Activated CD4-positive, alpha-beta T cell treated with anti-CD3 and anti-CD28 coated beads, Interleukin-2, amount 10 ng/mL, durations not matched to agents 7 days and 5 days (primary cell): ENCODE data around the gene ARFRP1. TPM values are rescaled to one million over a fixed set of nuclear protein-coding genes. Genes with fewer than 3 reads are reported as not detected.

Experiments used
- CTCF ChIA-PET: fragments of 350-600 bp; sonication (Branson Sonifier 250); formaldehyde crosslinking; loops from one replicate; lab custom pipeline; 2021; ENCODE audit warnings: antibody characterized with exemption; lab: Charles Lee
- POLR2A ChIA-PET: fragments of 350-600 bp; sonication (Branson Sonifier 250); formaldehyde crosslinking; loops from one replicate; lab custom pipeline; 2021; ENCODE audit warnings: antibody characterized with exemption; lab: Charles Lee
- DNase-seq: peaks from one replicate; pipeline ENCODE4 v3.0.0-alpha.2; 2020
- H3K27ac Mint-ChIP-seq: one replicate; pipeline ENCODE4 v1.8.0; 2021; ENCODE audit warnings: mild to moderate bottlenecking, moderate library complexity, mixed read lengths
- H3K27me3 Mint-ChIP-seq: one replicate; pipeline ENCODE4 v1.8.0; 2021; ENCODE audit warnings: mixed read lengths
- H3K36me3 Mint-ChIP-seq: one replicate; pipeline ENCODE4 v1.8.0; 2021; ENCODE audit warnings: low read depth, mixed read lengths
- H3K4me1 Mint-ChIP-seq: one replicate; pipeline ENCODE4 v1.8.0; 2021; ENCODE audit warnings: mixed read lengths
- H3K4me3 Mint-ChIP-seq: one replicate; pipeline ENCODE4 v1.8.0; 2021; ENCODE audit warnings: mild to moderate bottlenecking, moderate library complexity, mixed read lengths
- H3K9me3 Mint-ChIP-seq: one replicate; pipeline ENCODE4 v1.8.0; 2021; ENCODE audit warnings: mixed read lengths
- total RNA-seq, 2 experiments: library from RNA; stranded (reverse); gene quantifications; one replicate each; pipeline ENCODE4 v1.2.3, GENCODE V29; 2021

ARFRP1 gene
- total RNA-seq, 2 experiments from 2014 or later: 52.7 to 64.5 TPM

GRCh38 chr20:63712191-63712590, 4.4 kb upstream of the ARFRP1 start:
- H3K27me3 Mint-ChIP-seq: no peaks in the 10 kb centered on the region
- H3K27ac Mint-ChIP-seq: no peak overlapping the region
- no peak for DNase-seq
- H3K36me3 Mint-ChIP-seq: peaks cover 74% of the 10 kb centered on the region
- peaks cover 45% of the 10 kb centered on the region for H3K4me1 Mint-ChIP-seq
- CTCF ChIA-PET: interaction anchor here (0.6 to 1.9 kb wide), 6 partner anchors 10 to 70 kb away, joined by 3 to 8 read pairs (median 4); partner anchors contain the start of gene LIME1
- POLR2A ChIA-PET: no interaction called here
- peaks cover 15% of the 10 kb centered on the region for H3K9me3 Mint-ChIP-seq
- no peak overlapping the region for H3K4me3 Mint-ChIP-seq

DNA sequence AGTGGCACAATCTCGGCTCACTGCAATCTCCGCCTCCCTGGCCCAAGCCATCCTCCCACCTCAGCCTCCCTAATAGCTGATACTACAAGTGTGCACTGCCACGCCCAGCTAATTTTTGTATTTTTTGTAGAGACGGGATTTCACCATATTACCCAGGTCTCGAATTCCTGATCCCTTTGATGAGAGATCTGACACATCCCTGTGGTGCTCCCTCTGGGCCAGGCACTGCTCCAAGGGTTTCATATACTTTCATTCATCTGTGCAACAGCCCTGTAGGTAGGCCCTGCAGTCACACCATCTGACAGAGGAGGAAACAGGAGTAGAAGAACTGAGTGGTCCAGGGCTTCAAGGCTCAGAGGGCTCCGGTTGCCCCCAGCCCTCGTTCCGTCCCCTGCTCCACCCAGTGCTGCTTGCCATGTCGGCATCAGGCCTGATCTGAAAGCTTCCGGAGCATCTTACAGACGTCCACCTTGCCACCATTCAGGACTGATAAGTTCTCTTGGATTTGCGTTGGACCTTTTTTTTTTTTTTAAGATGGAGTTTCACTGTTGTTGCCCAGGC, 3.4 kb upstream of the ARFRP1 start:
- H3K27ac Mint-ChIP-seq: no peak overlapping the region
- POLR2A ChIA-PET: no interaction called here

DNA sequence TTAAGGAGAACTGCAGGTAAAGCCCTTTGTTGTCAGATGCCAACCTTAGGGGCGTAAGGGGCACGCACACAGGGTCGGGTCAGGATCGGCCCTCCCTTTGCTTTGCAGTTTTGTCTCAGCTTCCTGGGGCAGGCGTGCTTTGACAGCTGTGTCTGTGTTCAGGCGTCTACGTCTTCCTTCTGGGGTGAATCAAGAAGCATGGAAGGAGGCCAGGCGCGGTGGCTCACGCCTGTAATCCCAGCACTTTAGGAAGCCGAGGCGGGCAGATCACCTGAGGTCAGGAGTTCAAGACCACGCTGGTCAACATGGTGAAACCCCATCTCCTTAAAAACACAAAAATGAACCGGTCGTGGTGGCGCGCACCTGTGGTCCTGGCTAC, 1.4 kb upstream of the ARFRP1 start:
- DNase-seq: no peak
- ChIA-PET POLR2A (no interaction called here), CTCF (interaction anchor here (1.3 to 3.3 kb wide), 4 partner anchors 11 to 330 kb away, joined by 4 to 12 read pairs (median 6); partner anchors contain the start of genes LIME1 and PTK6)
- Mint-ChIP-seq H3K4me3 (peak overlapping the region; percentile 76), H3K9me3 (peaks cover 4% of the 10 kb centered on the region), H3K4me1 (peaks cover 52% of the 10 kb centered on the region), H3K36me3 (peaks cover 69% of the 10 kb centered on the region), H3K27ac (peak overlapping the region; percentile 50), H3K27me3 (no peaks in the 10 kb centered on the region)

More for the DNA sequence above, 3.4 kb upstream of the ARFRP1 start:
- Mint-ChIP-seq H3K27me3 (no peaks in the 10 kb centered on the region), H3K4me1 (peaks cover 49% of the 10 kb centered on the region), H3K36me3 (peaks cover 73% of the 10 kb centered on the region), H3K9me3 (peaks cover 13% of the 10 kb centered on the region), H3K4me3 (no peak overlapping the region)
- DNase-seq: no peak
- CTCF ChIA-PET: interaction anchor here (0.6 to 1.9 kb wide), 4 partner anchors 11 to 84 kb away, joined by 3 to 7 read pairs (median 4); partner anchors contain the start of gene LIME1

DNA sequence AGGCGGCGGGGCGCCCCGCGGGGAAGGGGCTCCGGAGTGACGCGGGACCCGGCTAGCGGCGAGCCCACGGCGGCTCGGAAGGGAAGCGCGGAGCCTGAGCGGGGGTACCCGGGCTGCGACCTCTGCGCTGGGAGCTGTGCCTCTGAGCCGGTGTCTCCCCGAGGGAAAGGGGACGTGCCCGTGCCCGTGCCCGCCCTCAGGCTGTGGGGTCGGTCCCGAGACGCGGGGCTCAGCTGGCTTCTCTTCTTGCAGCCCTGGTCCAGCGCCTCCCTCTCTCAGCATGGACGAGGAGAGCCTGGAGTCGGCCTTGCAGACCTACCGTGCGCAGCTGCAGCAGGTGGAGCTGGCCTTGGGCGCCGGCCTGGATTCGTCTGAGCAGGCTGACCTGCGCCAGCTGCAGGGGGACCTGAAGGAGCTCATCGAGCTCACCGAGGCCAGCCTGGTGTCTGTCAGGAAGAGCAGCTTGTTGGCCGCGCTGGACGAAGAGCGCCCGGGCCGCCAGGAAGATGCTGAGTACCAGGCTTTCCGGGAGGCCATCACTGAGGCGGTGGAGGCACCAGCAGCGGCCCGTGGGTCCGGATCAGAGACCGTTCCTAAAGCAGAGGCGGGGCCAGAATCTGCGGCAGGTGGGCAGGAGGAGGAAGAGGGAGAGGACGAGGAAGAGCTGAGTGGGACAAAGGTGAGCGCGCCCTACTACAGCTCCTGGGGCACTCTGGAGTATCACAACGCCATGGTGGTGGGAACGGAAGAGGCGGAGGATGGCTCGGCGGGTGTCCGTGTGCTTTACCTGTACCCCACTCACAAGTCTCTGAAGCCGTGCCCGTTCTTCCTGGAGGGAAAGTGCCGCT, 749 bp upstream of the ARFRP1 start:
- ChIA-PET CTCF (interaction anchor here (0.9 to 3.4 kb wide), 15 partner anchors 10 to 330 kb away, joined by 3 to 20 read pairs (median 5); partner anchors contain the start of genes LIME1, PTK6 and TPD52L2), POLR2A (interaction anchor here (0.6 to 1.2 kb wide), 3 partner anchors 14 to 69 kb away, joined by 3 to 4 read pairs (median 3); no protein-coding TSS in a partner anchor)
- DNase-seq: no peak
- Mint-ChIP-seq H3K36me3 (peaks cover 66% of the 10 kb centered on the region), H3K27me3 (no peaks in the 10 kb centered on the region), H3K4me1 (peaks cover 52% of the 10 kb centered on the region), H3K27ac (peak overlapping the region; percentile 71), H3K9me3 (peaks cover 4% of the 10 kb centered on the region), H3K4me3 (peak overlapping the region; percentile 76)

DNA sequence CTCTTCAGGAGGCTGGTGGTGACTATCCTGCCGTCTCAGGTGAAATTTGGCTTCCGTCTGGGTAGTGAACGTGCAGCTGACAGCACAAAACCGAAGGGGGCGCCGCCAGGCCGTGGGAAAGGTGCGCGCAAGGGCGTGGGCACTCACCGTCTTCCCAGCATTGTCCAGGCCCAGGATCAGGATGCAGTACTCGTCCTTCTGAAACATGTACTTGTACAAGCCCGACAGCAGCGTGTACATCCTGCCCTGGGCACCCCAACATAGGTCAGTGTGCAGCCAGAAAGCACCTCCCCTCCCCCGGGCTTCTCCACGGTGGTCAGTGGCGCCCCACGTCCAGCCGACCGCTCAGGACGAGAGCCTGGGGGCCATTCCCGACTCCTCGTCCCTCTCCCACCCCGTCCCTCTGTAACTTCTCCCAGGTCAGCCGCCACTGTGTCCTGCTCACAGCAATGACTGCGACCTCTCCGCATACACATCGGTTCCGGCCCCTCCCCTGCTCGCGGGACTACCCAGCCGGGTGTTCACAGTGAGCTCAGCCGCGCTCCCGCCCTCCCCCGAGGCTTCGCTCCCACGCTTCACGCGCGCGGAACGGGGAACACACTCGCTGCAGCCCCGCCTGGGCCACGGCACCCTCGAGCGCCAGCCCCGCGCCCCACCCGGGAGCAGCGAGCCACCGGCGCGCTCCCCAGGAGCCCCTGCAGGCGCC, 771 bp downstream of the ARFRP1 start:
- H3K27ac Mint-ChIP-seq: peak overlapping the region; percentile 87
- POLR2A ChIA-PET: interaction anchor here (0.5 to 1.2 kb wide), 2 partner anchors 34 to 133 kb away, joined by 4 read pairs; no protein-coding TSS in a partner anchor
- CTCF ChIA-PET: interaction anchor here (0.6 to 3.4 kb wide), 14 partner anchors 9 to 332 kb away, joined by 3 to 20 read pairs (median 4); partner anchors contain the start of genes LIME1 and TPD52L2
- peaks cover 47% of the 10 kb centered on the region for H3K4me1 Mint-ChIP-seq
- H3K36me3 Mint-ChIP-seq: peaks cover 57% of the 10 kb centered on the region
- peak; percentile 79 for DNase-seq
- H3K27me3 Mint-ChIP-seq: no peaks in the 10 kb centered on the region
- H3K9me3 Mint-ChIP-seq: peaks cover under 1% of the 10 kb centered on the region
- H3K4me3 Mint-ChIP-seq: peak overlapping the region; percentile 89

DNA sequence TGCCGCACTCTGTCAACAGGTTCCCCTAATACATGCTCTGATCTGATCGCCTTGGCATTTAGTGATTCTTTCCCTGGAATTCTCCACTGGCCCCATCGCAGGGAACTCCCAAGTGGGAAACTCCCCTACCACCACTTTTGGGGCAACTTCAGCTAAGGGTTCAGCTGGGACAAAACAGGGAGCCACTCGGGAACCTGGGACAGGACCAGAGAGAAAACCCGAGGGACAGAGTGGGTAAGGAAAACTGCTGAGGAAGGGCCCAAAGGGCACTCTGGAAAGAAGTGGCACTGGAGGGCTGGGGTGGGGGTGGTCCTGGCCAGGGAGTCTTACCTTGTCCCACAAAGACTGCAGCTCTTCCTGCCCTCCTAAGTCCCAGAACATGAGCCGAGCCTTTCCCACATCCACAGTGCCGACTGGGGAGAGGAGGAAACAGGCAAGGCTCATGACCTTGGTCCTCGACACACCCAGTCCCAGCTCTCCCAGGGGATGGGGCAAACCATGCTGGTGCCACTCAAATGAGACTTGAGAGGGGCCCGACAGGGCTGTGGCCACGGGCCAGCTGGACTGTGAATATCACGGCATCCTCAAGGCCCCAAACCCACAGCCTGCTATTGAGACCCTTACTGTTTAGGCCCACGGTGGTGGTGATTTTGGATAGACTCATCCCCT, 1.6 kb downstream of the ARFRP1 start:
- peak overlapping the region; percentile 89 for H3K4me3 Mint-ChIP-seq
- no peaks in the 10 kb centered on the region for H3K9me3 Mint-ChIP-seq
- POLR2A ChIA-PET: interaction anchor here (0.5 kb wide), 1 partner anchor 134 kb away, joined by 4 read pairs; no protein-coding TSS in a partner anchor
- peak overlapping the region; percentile 87 for H3K27ac Mint-ChIP-seq
- CTCF ChIA-PET: interaction anchor here (0.6 to 3.4 kb wide), 5 partner anchors 8 to 159 kb away, joined by 3 to 20 read pairs (median 5); partner anchors contain the start of gene TPD52L2
- peaks cover 49% of the 10 kb centered on the region for H3K36me3 Mint-ChIP-seq
- H3K27me3 Mint-ChIP-seq: no peaks in the 10 kb centered on the region
- H3K4me1 Mint-ChIP-seq: peaks cover 43% of the 10 kb centered on the region
- DNase-seq: no peak

DNA sequence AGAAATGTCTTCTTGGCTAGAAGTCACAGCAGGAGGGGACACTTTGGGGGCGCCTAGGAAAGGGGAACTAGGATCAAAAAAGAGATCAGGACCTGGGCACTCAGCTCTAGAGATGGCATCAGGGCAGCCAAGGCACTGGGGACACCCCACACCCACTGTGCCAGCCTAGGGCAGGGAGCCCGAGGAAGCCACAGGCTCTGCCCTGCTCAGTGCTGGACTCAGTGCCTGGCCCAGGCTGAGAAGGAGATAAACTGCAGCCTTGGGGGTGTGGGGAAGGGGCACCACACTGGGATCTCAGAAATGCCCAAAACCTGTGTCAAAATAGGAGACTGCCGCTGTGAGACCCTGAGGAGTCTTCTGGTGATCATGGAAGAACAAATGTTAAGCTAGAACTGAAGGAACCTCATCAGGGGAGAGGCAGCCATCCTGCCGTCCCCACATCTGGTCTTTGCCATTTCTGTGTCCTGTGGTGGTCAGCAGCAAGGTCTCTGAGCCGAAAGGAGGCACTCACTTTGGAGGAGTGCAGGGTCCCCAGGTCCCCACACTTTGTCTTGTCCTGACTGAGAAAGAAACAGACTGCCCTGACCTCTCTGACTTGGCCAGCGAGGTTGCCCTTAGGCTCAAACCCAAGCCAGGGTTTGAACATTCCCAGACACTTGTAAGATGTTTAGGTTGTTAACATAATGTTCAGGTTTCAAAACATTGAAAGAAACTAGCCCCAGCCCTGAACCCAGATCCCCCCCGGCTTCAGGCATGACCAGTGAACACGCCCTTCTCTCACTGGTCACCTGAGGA, 2.3 kb downstream of the ARFRP1 start:
- Mint-ChIP-seq H3K4me1 (peaks cover 36% of the 10 kb centered on the region), H3K4me3 (peak overlapping the region; percentile 16), H3K27me3 (no peaks in the 10 kb centered on the region), H3K9me3 (no peaks in the 10 kb centered on the region), H3K27ac (no peak overlapping the region), H3K36me3 (peaks cover 41% of the 10 kb centered on the region)
- ChIA-PET POLR2A (no interaction called here), CTCF (interaction anchor here (2.6 to 3.4 kb wide), 2 partner anchors 8 to 160 kb away, joined by 15 to 20 read pairs; partner anchors contain the start of gene TPD52L2)
- DNase-seq: no peak

DNA sequence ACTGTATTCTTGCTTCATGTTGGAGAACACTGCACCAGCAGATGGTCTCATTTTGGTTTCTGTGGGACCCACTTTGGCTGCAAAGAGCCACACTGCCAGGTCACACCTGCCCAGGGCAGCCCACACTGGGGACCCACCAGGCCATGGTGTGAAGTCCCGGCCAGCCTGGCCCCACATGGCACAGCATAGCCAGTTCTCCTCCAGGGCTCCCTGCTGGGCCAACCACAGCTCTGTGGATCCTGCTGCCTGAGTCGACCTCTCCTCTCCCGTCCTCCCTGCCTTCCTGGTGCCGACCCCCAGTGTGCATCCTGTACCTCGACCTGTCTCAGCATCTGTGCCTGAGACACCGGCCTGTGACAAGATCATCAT, 3.0 kb downstream of the ARFRP1 start:
- no peak for DNase-seq
- ChIA-PET CTCF (no interaction called here), POLR2A (no interaction called here)
- no peaks in the 10 kb centered on the region for H3K27me3 Mint-ChIP-seq
- no peaks in the 10 kb centered on the region for H3K9me3 Mint-ChIP-seq
- H3K4me3 Mint-ChIP-seq: no peak overlapping the region
- H3K36me3 Mint-ChIP-seq: peaks cover 37% of the 10 kb centered on the region
- peaks cover 30% of the 10 kb centered on the region for H3K4me1 Mint-ChIP-seq
- H3K27ac Mint-ChIP-seq: no peak overlapping the region

- ChIA-PET CTCF (no interaction called here), POLR2A (interaction anchor here (0.6 kb wide), 1 partner anchor 24 kb away, joined by 5 read pairs; no protein-coding TSS in a partner anchor)
- Mint-ChIP-seq H3K9me3 (no peaks in the 10 kb centered on the region), H3K4me1 (peaks cover 27% of the 10 kb centered on the region), H3K36me3 (peaks cover 32% of the 10 kb centered on the region), H3K27me3 (no peaks in the 10 kb centered on the region), H3K4me3 (no peak overlapping the region), H3K27ac (no peak overlapping the region)
- no peak for DNase-seq
These were observed 3.6 kb downstream of the ARFRP1 start for GRCh38 chr20:63703976-63704748.

GRCh38 chr20:63703471-63703975, 4.3 kb downstream of the ARFRP1 start:
- peaks cover 26% of the 10 kb centered on the region for H3K36me3 Mint-ChIP-seq
- ChIA-PET POLR2A (interaction anchor here (0.6 kb wide), 1 partner anchor 25 kb away, joined by 5 read pairs; no protein-coding TSS in a partner anchor), CTCF (interaction anchor here (1.3 kb wide), 1 partner anchor 81 kb away, joined by 3 read pairs; no protein-coding TSS in a partner anchor)
- H3K4me3 Mint-ChIP-seq: no peak overlapping the region
- H3K9me3 Mint-ChIP-seq: no peaks in the 10 kb centered on the region
- no peak overlapping the region for H3K27ac Mint-ChIP-seq
- no peak for DNase-seq
- H3K27me3 Mint-ChIP-seq: no peaks in the 10 kb centered on the region
- peaks cover 21% of the 10 kb centered on the region for H3K4me1 Mint-ChIP-seq
